Measurements from ENCODE around the gene MALL.
"Not testable (repeated sequence)": the region's sequence is repeated elsewhere in the genome, so short reads cannot be mapped to it uniquely, and the experiment has no call there.

- not testable (repeated sequence) for TF ChIP-seq CTCF, POLR2A (IDR thresholded peaks at IDR 0.05)
These were observed 80.7 kb downstream of the MALL start for GRCh38 chr2:110034935-110035334.
